ACHN (cell line): ENCODE measurements around the gene PLA2G4E.

Experiments
- DNase-seq: peaks from one replicate; pipeline ENCODE4 v3.0.0-alpha.2; 2015
- in situ Hi-C: cut with HindIII; loops from 2 replicates; pipeline ENCODE4 v1.10.0; 2017; ENCODE audit warnings: low sequenced_read_pairs, low pct_ligation_motif_present, low pct_unique_long_range_greater_than_20kb

The PLA2G4E gene

GRCh38 chr15:41983621-41984571, 36.9 kb downstream of the PLA2G4E start:
- in situ Hi-C loops = no loop called here

GRCh38 chr15:41983221-41983620, 37.6 kb downstream of the PLA2G4E start:
- DNase-seq = no peak
- in situ Hi-C loops = no loop called here

More at GRCh38 chr15:41983621-41984571, 36.9 kb downstream of the PLA2G4E start:
- no peak for DNase-seq

- in situ Hi-C loops = no loop called here
- no peak for DNase-seq
These were observed 38.5 kb downstream of the PLA2G4E start for GRCh38 chr15:41982133-41982930.

- no peak for DNase-seq
- in situ Hi-C loops = no loop called here
These were observed 39.3 kb downstream of the PLA2G4E start for GRCh38 chr15:41981371-41982132.

- in situ Hi-C loops = no loop called here
These were observed 40.1 kb downstream of the PLA2G4E start for GRCh38 chr15:41980654-41981323.

GRCh38 chr15:41979493-41980266, 41.2 kb downstream of the PLA2G4E start:
- DNase-seq = no peak
- in situ Hi-C loops = no loop called here

More at GRCh38 chr15:41980654-41981323, 40.1 kb downstream of the PLA2G4E start:
- no peak for DNase-seq

GRCh38 chr15:41978534-41978933, 42.3 kb downstream of the PLA2G4E start:
- no peak for DNase-seq
- in situ Hi-C loops = no loop called here

- no peak for DNase-seq
- in situ Hi-C loops = no loop called here
These were observed 43.0 kb downstream of the PLA2G4E start for GRCh38 chr15:41977757-41978383.

- DNase-seq = no peak
- in situ Hi-C loops = no loop called here
These were observed 45.2 kb downstream of the PLA2G4E start for GRCh38 chr15:41975669-41976068.

- no peak for DNase-seq
- in situ Hi-C loops = no loop called here
These were observed 46.8 kb downstream of the PLA2G4E start for GRCh38 chr15:41974041-41974440.

- peak; percentile 99 for DNase-seq
- in situ Hi-C loops = no loop called here
These were observed 48.3 kb downstream of the PLA2G4E start, which contains the start of gene EHD4 for GRCh38 chr15:41972253-41973242. TSS of gene EHD4 (minus strand) at chr15:41972557. CDS start at chr15:41972494, 63 bp downstream.

- peak; percentile 19 for DNase-seq
- in situ Hi-C loops = no loop called here
These were observed 49.0 kb downstream of the PLA2G4E start for GRCh38 chr15:41971895-41972252.

GRCh38 chr15:41971089-41971894, 49.5 kb downstream of the PLA2G4E start:
- in situ Hi-C loops = no loop called here
- DNase-seq = peak; percentile 73

- no peak for DNase-seq
- in situ Hi-C loops = no loop called here
These were observed 50.4 kb downstream of the PLA2G4E start for GRCh38 chr15:41970456-41970855.

GRCh38 chr15:41969851-41970431, 50.9 kb downstream of the PLA2G4E start:
- no peak for DNase-seq
- in situ Hi-C loops = no loop called here
